Retinal pigment epithelial cell (primary cell): ENCODE data around the gene SLMAP.
A peak's percentile ranks its signal among the peaks of the same experiment; 100 is the strongest.

Source experiments
- DNase-seq: peaks from one replicate; pipeline ENCODE4 v3.0.0-alpha.2; 2010; ENCODE audit warnings: low read depth
- H3K4me3 ChIP-seq: 2 replicates; pipeline ENCODE4 v1.5.1; 2011; ENCODE audit warnings: mild to moderate bottlenecking, low read length, control low read depth, moderate library complexity
- TF ChIP-seq, protein P1 (sequence below): conservative IDR thresholded peaks from 2 replicates; pipeline ENCODE4 v1.5.1; 2011; ENCODE audit warnings: low read depth, low read length, control low read depth, inconsistent platforms

The SLMAP gene

DNA sequence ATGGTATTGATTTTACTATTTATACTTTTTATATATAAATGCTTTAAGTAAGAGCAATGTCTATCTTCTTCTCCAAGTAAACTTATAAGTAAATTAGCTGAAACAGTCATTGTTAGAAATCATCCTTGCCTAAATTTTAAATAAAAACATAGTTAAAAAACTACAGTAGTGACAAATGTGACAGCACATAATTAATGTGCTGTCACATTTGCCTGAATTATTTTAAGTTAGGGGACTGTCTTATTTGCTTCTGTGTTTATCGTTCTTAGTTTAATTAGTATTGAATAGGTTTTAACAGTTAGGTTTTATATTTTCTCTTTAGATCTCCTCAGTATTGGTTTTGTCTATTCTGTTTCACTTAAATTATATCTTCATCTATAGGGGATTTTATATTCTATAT lies 36.1 kb downstream of the SLMAP start:
- H3K4me3 ChIP-seq = no peak overlapping the region
- TF ChIP-seq, protein P1, sequence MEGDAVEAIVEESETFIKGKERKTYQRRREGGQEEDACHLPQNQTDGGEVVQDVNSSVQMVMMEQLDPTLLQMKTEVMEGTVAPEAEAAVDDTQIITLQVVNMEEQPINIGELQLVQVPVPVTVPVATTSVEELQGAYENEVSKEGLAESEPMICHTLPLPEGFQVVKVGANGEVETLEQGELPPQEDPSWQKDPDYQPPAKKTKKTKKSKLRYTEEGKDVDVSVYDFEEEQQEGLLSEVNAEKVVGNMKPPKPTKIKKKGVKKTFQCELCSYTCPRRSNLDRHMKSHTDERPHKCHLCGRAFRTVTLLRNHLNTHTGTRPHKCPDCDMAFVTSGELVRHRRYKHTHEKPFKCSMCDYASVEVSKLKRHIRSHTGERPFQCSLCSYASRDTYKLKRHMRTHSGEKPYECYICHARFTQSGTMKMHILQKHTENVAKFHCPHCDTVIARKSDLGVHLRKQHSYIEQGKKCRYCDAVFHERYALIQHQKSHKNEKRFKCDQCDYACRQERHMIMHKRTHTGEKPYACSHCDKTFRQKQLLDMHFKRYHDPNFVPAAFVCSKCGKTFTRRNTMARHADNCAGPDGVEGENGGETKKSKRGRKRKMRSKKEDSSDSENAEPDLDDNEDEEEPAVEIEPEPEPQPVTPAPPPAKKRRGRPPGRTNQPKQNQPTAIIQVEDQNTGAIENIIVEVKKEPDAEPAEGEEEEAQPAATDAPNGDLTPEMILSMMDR = no peak
- no peak for DNase-seq

DNA sequence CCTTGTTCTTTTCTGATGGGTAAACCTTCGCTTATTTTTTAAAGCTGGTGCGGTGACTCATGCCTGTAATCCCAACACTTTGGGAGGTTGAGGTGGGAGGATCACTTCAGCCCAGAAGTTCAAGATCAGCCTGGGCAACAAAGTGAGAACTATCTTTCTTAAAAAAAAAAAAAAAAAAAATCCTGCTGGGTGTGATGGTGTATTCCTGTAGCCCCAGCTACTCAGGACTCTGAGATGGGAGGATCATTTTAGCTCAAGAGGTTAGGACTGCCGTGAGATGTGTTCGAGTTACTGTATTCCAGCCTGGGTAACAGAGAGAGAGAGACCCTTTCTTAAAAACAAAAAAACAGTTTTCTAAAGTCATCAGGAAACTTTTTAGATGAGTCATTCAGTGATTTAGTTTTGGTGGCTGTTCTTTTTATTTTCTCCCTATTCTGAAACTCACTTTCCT lies 37.7 kb downstream of the SLMAP start:
- TF ChIP-seq, protein P1 = no peak
- no peak overlapping the region for H3K4me3 ChIP-seq
- no peak for DNase-seq

DNA sequence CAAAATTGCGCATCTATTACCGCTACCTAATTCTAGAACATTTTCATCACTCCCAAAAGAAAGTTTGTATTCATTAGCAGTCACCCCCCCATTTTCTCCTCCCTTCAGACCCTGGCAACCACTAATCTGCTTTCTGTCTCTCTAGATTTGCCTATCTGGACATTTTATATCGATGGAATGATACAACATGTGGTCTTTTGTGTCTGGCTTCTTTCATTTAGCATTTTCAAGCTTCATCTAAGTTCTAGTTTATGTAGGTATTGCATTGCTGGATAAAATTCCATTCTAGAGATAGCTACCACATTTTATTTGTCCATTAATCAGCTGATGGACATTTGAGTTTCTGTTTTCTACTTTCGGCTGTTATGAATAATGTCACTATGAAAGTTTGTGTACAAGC lies 38.4 kb downstream of the SLMAP start:
- no peak overlapping the region for H3K4me3 ChIP-seq
- TF ChIP-seq, protein P1 = no peak
- no peak for DNase-seq

DNA sequence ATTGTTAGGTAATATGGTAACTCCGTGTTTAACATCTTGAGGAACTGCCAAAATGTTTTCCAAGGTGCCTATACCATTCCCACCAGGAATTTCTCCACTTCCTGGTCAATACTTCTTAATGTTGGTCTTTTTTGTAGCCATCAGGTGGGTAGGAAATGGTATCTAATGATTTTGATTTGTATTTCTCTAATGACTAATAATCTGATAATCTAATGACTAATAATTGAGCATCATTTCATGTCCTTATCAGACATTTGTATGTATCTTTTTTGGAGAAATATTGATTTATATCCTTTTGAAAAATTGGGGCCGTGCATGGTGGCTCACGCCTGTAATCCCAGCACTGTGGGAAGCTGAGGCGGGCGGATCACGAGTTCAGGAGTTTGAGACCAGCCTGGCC lies 38.8 kb downstream of the SLMAP start:
- DNase-seq = no peak
- TF ChIP-seq, protein P1 = no peak
- no peak overlapping the region for H3K4me3 ChIP-seq

DNA sequence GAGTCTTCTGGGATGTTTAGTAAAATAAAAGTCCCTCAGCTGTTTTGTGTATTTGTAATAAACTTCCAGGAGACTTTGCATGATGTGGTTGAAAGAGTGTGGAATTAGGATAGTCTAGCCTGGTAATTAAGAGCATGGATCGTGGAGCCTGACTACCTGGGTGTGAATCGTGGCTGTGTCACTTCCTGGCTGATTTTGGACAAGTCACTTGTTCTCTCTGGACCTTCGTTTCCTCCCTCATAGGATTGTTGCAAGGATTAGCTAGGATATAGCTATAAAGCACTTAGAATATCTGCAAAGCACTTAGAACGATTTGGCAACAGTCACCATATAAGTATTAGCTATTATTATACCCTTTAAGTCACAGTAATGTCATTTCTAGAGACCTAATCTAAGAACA lies 40.2 kb downstream of the SLMAP start:
- TF ChIP-seq, protein P1 = no peak
- no peak for DNase-seq
- no peak overlapping the region for H3K4me3 ChIP-seq

DNA sequence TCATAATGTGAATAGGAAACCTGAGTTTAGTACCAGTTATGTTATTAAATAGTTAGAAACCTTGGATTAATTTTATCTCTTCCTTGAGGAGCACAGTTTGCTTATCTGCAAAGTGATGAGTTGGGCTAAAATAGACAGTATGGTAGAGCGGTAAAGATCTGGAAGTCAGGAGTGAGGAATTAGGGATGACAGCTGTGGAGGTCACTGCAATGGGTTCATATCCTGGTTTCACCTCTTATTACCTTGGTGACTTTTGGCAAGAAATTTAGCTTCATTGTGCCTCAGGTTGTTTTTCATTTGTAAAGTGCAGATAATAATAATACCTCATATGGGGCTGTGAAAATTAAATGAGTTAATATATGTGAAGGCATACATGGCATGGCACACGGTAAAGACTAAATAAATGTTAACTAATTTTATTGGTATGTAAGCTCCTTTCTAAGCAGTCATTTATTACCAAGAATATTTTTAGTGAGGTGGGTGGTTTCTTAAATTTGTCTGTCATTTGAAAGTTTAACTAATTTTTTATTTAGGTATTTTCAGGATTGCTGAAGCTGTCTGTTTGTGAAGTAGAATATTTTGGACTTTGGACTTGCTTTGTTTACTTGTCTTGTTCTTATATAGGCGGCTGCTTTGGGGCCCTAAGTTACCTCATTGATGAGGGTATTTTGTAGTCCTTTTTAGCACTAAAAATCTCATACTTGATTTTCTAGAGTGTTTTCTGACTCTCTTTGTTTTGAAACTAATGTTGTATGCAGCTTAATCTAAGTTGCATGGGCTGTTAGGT lies 41.8 kb downstream of the SLMAP start:
- no peak for DNase-seq
- TF ChIP-seq, protein P1 = no peak
- H3K4me3 ChIP-seq = no peak overlapping the region

DNA sequence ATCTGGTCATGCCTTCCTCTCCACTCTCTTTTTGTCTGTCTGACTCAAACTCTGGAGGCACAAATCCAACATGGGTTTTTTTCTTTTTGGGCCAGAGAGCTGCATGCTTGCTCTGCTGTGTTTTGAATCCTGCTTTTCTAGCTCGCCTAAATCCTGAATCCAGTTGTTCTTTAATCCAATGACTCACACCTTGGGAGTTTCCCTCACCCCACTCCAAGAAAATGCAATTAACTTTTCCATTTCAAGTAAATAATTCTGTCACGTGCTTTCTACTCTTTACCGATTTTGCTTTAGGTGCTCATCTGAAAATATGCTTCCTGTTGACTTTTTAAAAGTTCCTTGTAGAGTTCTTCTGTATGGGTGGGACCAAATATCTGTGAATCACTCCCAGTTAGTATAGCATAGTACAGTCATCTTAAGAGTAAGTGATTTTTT lies 47.6 kb downstream of the SLMAP start:
- H3K4me3 ChIP-seq = peak overlapping the region; percentile 16
- peak; percentile 87 for DNase-seq
- TF ChIP-seq, protein P1 = no peak
